H9 (cell line): ENCODE results near the gene SLC15A5. TPM values are rescaled to one million over a fixed set of nuclear protein-coding genes. Genes with fewer than 3 reads are reported as not detected.

Source experiments
- DNase-seq: peaks from one replicate; pipeline ENCODE4 v3.0.0-alpha.2; 2017
- H2AFZ ChIP-seq: one replicate; pipeline ENCODE4 v1.6.1; 2013; ENCODE audit warnings: mild to moderate bottlenecking, low read length, control low read depth, moderate library complexity
- H2AK5ac ChIP-seq: 2 replicates; pipeline ENCODE4 v1.6.1; 2013; ENCODE audit warnings: low read length, control low read depth, mixed read lengths; ENCODE audit not compliant: insufficient read length
- H2BK120ac ChIP-seq: one replicate; pipeline ENCODE4 v1.6.1; 2013; ENCODE audit warnings: low read depth, mild to moderate bottlenecking, low read length, control low read depth, inconsistent platforms; ENCODE audit not compliant: poor library complexity, severe bottlenecking
- H2BK12ac ChIP-seq: 2 replicates; pipeline ENCODE4 v1.6.1; 2013; ENCODE audit warnings: low read length, control low read depth, mixed read lengths, low read depth; ENCODE audit not compliant: insufficient read length
- H2BK15ac ChIP-seq: 2 replicates; pipeline ENCODE4 v1.6.1; 2013; ENCODE audit warnings: low read depth, low read length, control low read depth
- H2BK20ac ChIP-seq: one replicate; pipeline ENCODE4 v1.6.1; 2013; ENCODE audit warnings: low read depth, mild to moderate bottlenecking, low read length, control low read depth, inconsistent platforms; ENCODE audit not compliant: poor library complexity, severe bottlenecking
- H2BK5ac ChIP-seq: 2 replicates; pipeline ENCODE4 v1.6.1; 2013; ENCODE audit warnings: low read length, control low read depth, mixed read lengths; ENCODE audit not compliant: insufficient read length
- H3K14ac ChIP-seq: 2 replicates; pipeline ENCODE4 v1.6.1; 2013; ENCODE audit warnings: low read length, control low read depth; ENCODE audit not compliant: insufficient read depth
- H3K18ac ChIP-seq: 2 replicates; pipeline ENCODE4 v1.6.1; 2013; ENCODE audit warnings: low read depth, mild to moderate bottlenecking, mixed read lengths, low read length, control low read depth; ENCODE audit not compliant: insufficient read length
- H3K23ac ChIP-seq: 2 replicates; pipeline ENCODE4 v1.6.1; 2013; ENCODE audit warnings: low read length, control low read depth, mixed read lengths, low read depth; ENCODE audit not compliant: insufficient read length
- H3K23me2 ChIP-seq: 2 replicates; pipeline ENCODE4 v1.6.1; 2013; ENCODE audit warnings: low read depth, mild to moderate bottlenecking, mixed read lengths, low read length, control low read depth; ENCODE audit not compliant: insufficient read length, poor library complexity, severe bottlenecking
- H3K27ac ChIP-seq: 2 replicates; pipeline ENCODE4 v1.5.1; 2013; ENCODE audit warnings: low read length, control low read depth, mixed read lengths, low read depth; ENCODE audit not compliant: insufficient read length
- H3K27me3 ChIP-seq: 2 replicates; pipeline ENCODE4 v1.6.1; 2013; ENCODE audit warnings: low read length, control low read depth, inconsistent platforms; ENCODE audit not compliant: insufficient read depth
- H3K4ac ChIP-seq: 2 replicates; pipeline ENCODE4 v1.6.1; 2013; ENCODE audit warnings: low read depth, mild to moderate bottlenecking, control low read depth, inconsistent platforms, low read length, moderate library complexity
- H3K4me1 ChIP-seq: 2 replicates; pipeline ENCODE4 v1.6.1; 2013; ENCODE audit warnings: low read length, control low read depth, inconsistent platforms; ENCODE audit not compliant: insufficient read depth
- H3K4me2 ChIP-seq: 2 replicates; pipeline ENCODE4 v1.6.1; 2013; ENCODE audit warnings: low read length, control low read depth, mixed read lengths; ENCODE audit not compliant: insufficient read length, insufficient read depth
- H3K56ac ChIP-seq: 2 replicates; pipeline ENCODE4 v1.6.1; 2013; ENCODE audit warnings: low read depth, mild to moderate bottlenecking, mixed read lengths, low read length, control low read depth; ENCODE audit not compliant: insufficient read length
- H3K79me1 ChIP-seq: 2 replicates; pipeline ENCODE4 v1.6.1; 2013; ENCODE audit warnings: low read depth, mild to moderate bottlenecking, moderate library complexity, low read length, control low read depth, inconsistent platforms; ENCODE audit not compliant: insufficient read depth, poor library complexity, severe bottlenecking
- H3K79me2 ChIP-seq: 2 replicates; pipeline ENCODE4 v1.6.1; 2013; ENCODE audit warnings: low read length, control low read depth, inconsistent platforms; ENCODE audit not compliant: insufficient read depth
- H3K9ac ChIP-seq: 2 replicates; pipeline ENCODE4 v1.6.1; 2013; ENCODE audit warnings: low read length, control low read depth, mixed read lengths; ENCODE audit not compliant: insufficient read length; ENCODE audit errors: extremely low read depth
- H3K9me3 ChIP-seq: one replicate; pipeline ENCODE4 v1.6.1; 2013; ENCODE audit warnings: low read depth, low read length, inconsistent platforms; ENCODE audit not compliant: control insufficient read depth
- H3T11ph ChIP-seq: one replicate; pipeline ENCODE4 v1.6.1; 2013; ENCODE audit warnings: mild to moderate bottlenecking, low read length, control low read depth, inconsistent platforms
- H4K20me1 ChIP-seq: one replicate; pipeline ENCODE4 v1.6.1; 2013; ENCODE audit not compliant: control insufficient read depth, insufficient read length, insufficient read depth
- H4K5ac ChIP-seq: 2 replicates; pipeline ENCODE4 v1.6.1; 2013; ENCODE audit warnings: low read depth, mild to moderate bottlenecking, mixed read lengths, low read length, control low read depth; ENCODE audit not compliant: insufficient read length
- H4K8ac ChIP-seq: replicated peaks from 2 replicates; pipeline ENCODE4 v1.6.1; 2013; ENCODE audit warnings: low read length, control low read depth, mixed read lengths, low read depth; ENCODE audit not compliant: insufficient read length
- H4K91ac ChIP-seq: 2 replicates; pipeline ENCODE4 v1.6.1; 2013; ENCODE audit warnings: low read depth, mild to moderate bottlenecking, moderate library complexity, mixed read lengths, low read length, control low read depth; ENCODE audit not compliant: insufficient read length
- H3K27ac Mint-ChIP-seq, 3 experiments: 2 replicates in 2 of 3; 3 replicates in 1 of 3; pipeline ENCODE4 v1.8.0; 2020 to 2021; ENCODE audit warnings: mixed read lengths in 3 of 3, mild to moderate bottlenecking in 1 of 3, moderate library complexity in 1 of 3
- H3K27me3 Mint-ChIP-seq: 2 replicates; pipeline ENCODE4 v1.8.0; 2021; ENCODE audit warnings: low read depth, mild to moderate bottlenecking, moderate library complexity, mixed read lengths
- H3K36me3 Mint-ChIP-seq, 3 experiments: 2 replicates in 2 of 3; 3 replicates in 1 of 3; pipeline ENCODE4 v1.8.0; 2020 to 2021; ENCODE audit warnings: low read depth in 3 of 3, mixed read lengths in 3 of 3; ENCODE audit not compliant: insufficient read depth in 1 of 3
- H3K4me1 Mint-ChIP-seq, 2 experiments: 2 replicates each; pipeline ENCODE4 v1.8.0; 2020; ENCODE audit warnings: mixed read lengths in 2 of 2
- H3K4me3 Mint-ChIP-seq, 2 experiments: 2 replicates in 1 of 2; 3 replicates in 1 of 2; pipeline ENCODE4 v1.8.0; 2020 to 2021; ENCODE audit warnings: mild to moderate bottlenecking in 2 of 2, mixed read lengths in 2 of 2, moderate library complexity in 1 of 2
- H3K9me3 Mint-ChIP-seq, 2 experiments: 2 replicates in 1 of 2; 3 replicates in 1 of 2; pipeline ENCODE4 v1.8.0; 2020; ENCODE audit warnings: mild to moderate bottlenecking in 2 of 2, mixed read lengths in 2 of 2, moderate library complexity in 1 of 2
- CTCF ChIP-seq: fragments of 200-600 bp; sonication (generic); conservative IDR thresholded peaks from 3 replicates; pipeline ENCODE4 v1.8.0; 2021; ENCODE audit warnings: antibody characterized with exemption, mild to moderate bottlenecking
- WGBS: extraction: QIAGEN DNeasy Blood & Tissue Kit; methylation state at CpG from one replicate; pipeline ENCODE4 v1.1.7; 2013; ENCODE audit warnings: missing lambda C conversion rate, low lambda C conversion rate, mixed read lengths; ENCODE audit not compliant: insufficient read length; ENCODE audit errors: extremely low coverage; 5-methylcytosine and 5-hydroxymethylcytosine counted together
- total RNA-seq: library from RNA; stranded (reverse); gene quantifications from 2 replicates; pipeline ENCODE4 v1.2.1, GENCODE V29; 2021

The SLC15A5 gene
- total RNA-seq, 1 experiment from 2014 or later = not detected

- Histone ChIP-seq H3K79me1 (no peaks in the 10 kb centered on the region), H4K20me1 (no peaks in the 10 kb centered on the region), H2BK5ac (no peak overlapping the region), H3K4me2 (no peak overlapping the region), H3K56ac (no peak overlapping the region), H3K18ac (no peak overlapping the region), H3K4me1 (no peaks in the 10 kb centered on the region), H3T11ph (no peak overlapping the region), H2AFZ (no peak overlapping the region), H3K14ac (no peak overlapping the region), H4K8ac (no peak overlapping the region), H2BK15ac (no peak overlapping the region), H4K5ac (no peak overlapping the region), H3K79me2 (no peaks in the 10 kb centered on the region), H2AK5ac (no peak overlapping the region), H4K91ac (no peak overlapping the region), H2BK12ac (no peak overlapping the region), H3K23me2 (no peaks in the 10 kb centered on the region), H3K23ac (no peak overlapping the region), H3K4ac (no peak overlapping the region), H2BK120ac (no peak overlapping the region), H3K9me3 (no peaks in the 10 kb centered on the region), H3K27ac (no peak overlapping the region), H3K9ac (no peak overlapping the region), H3K27me3 (no peaks in the 10 kb centered on the region), H2BK20ac (no peak overlapping the region)
- Mint-ChIP-seq H3K27me3 (no peaks in the 10 kb centered on the region), H3K9me3 (peaks cover 10 to 12% of the 10 kb centered on the region in 2 experiments; a peak in 4 of 5 replicates), H3K4me1 (0 out of 4 replicates have a peak, but pooled peaks cover 0 to 2% of the 10 kb centered on the region in 2 experiments), H3K36me3 (peaks cover 0 to 12% (median 5%) of the 10 kb centered on the region in 3 experiments; a peak in 5 of 7 replicates), H3K27ac (no peak overlapping the region), H3K4me3 (no peak overlapping the region)
- WGBS = no CpG with 5 or more reads among the region's 3 CpGs
- no peak for TF ChIP-seq CTCF
- no peak for DNase-seq
Observed at GRCh38 chr12:16307856-16308475, 30.5 kb upstream of the SLC15A5 start.
